NCI-H128 (cell line): ENCODE results near the gene OR5AU1.
"Not testable (repeated sequence)": the region's sequence is repeated elsewhere in the genome, so short reads cannot be mapped to it uniquely, and the experiment has no call there.

Source experiments
- DNase-seq: peaks from one replicate; lab custom pipeline; 2025; ENCODE audit not compliant: unreplicated experiment; lab: John Stamatoyannopoulos, UW

Gene OR5AU1

GRCh38 chr14:21182166-21182565 is 26.3 kb upstream of the OR5AU1 start:
- DNase-seq, result no peak

- no peak for DNase-seq
Observed at GRCh38 chr14:21171128-21171527, 15.3 kb upstream of the OR5AU1 start.

GRCh38 chr14:21169573-21169972 is 13.7 kb upstream of the OR5AU1 start:
- DNase-seq, result no peak

- DNase-seq, result no peak
Observed at GRCh38 chr14:21168055-21168454, 12.2 kb upstream of the OR5AU1 start.

- not testable (repeated sequence) for DNase-seq
Observed at GRCh38 chr14:21165670-21166069, 9.8 kb upstream of the OR5AU1 start.

GRCh38 chr14:21165002-21165605 is 9.2 kb upstream of the OR5AU1 start:
- not testable (repeated sequence) for DNase-seq

GRCh38 chr14:21163871-21164291 is 8.0 kb upstream of the OR5AU1 start:
- DNase-seq, result no peak

GRCh38 chr14:21162081-21162480 is 6.2 kb upstream of the OR5AU1 start:
- no peak for DNase-seq

GRCh38 chr14:21160061-21160610 is 4.3 kb upstream of the OR5AU1 start:
- no peak for DNase-seq

- DNase-seq, result not testable (repeated sequence)
Observed at GRCh38 chr14:21158175-21158574, 2.3 kb upstream of the OR5AU1 start.

GRCh38 chr14:21149641-21150367 is 6.1 kb downstream of the OR5AU1 start:
- DNase-seq, result no peak

- DNase-seq, result no peak
Observed at GRCh38 chr14:21145437-21145836, 10.4 kb downstream of the OR5AU1 start.

- DNase-seq, result no peak
Observed at GRCh38 chr14:21142357-21142756, 13.5 kb downstream of the OR5AU1 start.

GRCh38 chr14:21136024-21136423 is 19.8 kb downstream of the OR5AU1 start:
- DNase-seq, result no peak

- no peak for DNase-seq
Observed at GRCh38 chr14:21133901-21134300, 22.0 kb downstream of the OR5AU1 start.

- no peak for DNase-seq
Observed at GRCh38 chr14:21123429-21123828, 32.4 kb downstream of the OR5AU1 start.

GRCh38 chr14:21121122-21121521 is 34.7 kb downstream of the OR5AU1 start:
- no peak for DNase-seq

- no peak for DNase-seq
Observed at GRCh38 chr14:21120686-21121085, 35.2 kb downstream of the OR5AU1 start.

GRCh38 chr14:21118933-21119332 is 36.9 kb downstream of the OR5AU1 start:
- DNase-seq, result no peak

- no peak for DNase-seq
Observed at GRCh38 chr14:21113369-21113768, 42.5 kb downstream of the OR5AU1 start.

GRCh38 chr14:21112255-21112654 is 43.6 kb downstream of the OR5AU1 start:
- DNase-seq, result no peak

- no peak for DNase-seq
Observed at GRCh38 chr14:21109377-21110138, 46.3 kb downstream of the OR5AU1 start.
